K562 (cell line): Measurements from ENCODE around the gene HAX1. TPM values are rescaled to one million over a fixed set of nuclear protein-coding genes. Genes with fewer than 3 reads are reported as not detected.

ENCODE experiments used
- GMEB1 ChIP-seq: fragments of 250-450 bp; sonication (Bioruptor Pico); IDR thresholded peaks from 2 replicates; pipeline ENCODE4 v1.4.0; 2020; ENCODE audit warnings: mild to moderate bottlenecking
- MED1 ChIP-seq: sonication (generic); formaldehyde crosslinking; IDR thresholded peaks from 2 replicates; pipeline ENCODE4 v1.8.1; 2023; ENCODE audit warnings: missing genetic modification reagents, borderline replicate concordance
- MTA3 ChIP-seq: fragments of 450-650 bp; formaldehyde crosslinking; IDR thresholded peaks from 2 replicates; pipeline ENCODE4 v1.6.1; 2017; ENCODE audit warnings: mild to moderate bottlenecking, borderline replicate concordance
- MYNN ChIP-seq, 2 experiments: sonication (generic); formaldehyde crosslinking in 1 of 2; IDR thresholded peaks; 2 replicates each; pipeline versions ENCODE4 v1.5.0 to v1.6.1; 2016 to 2020; ENCODE audit warnings: antibody characterized with exemption in 1 of 2, missing genetic modification reagents in 1 of 2
- NCOR1 ChIP-seq: fragments of 450-650 bp; IDR thresholded peaks from 2 replicates; pipeline ENCODE4 v1.6.1; 2016; ENCODE audit warnings: mild to moderate bottlenecking, moderate library complexity
- NR2C1 ChIP-seq, 2 experiments: fragments of 450-650 bp; IDR thresholded peaks; 2 replicates each; pipeline ENCODE4 v1.6.1; 2017; ENCODE audit warnings: mild to moderate bottlenecking in 2 of 2, antibody characterized with exemption in 1 of 2, inconsistent platforms in 1 of 2, missing compliant biosample characterization in 1 of 2, missing genetic modification characterization in 1 of 2
- NR4A1 ChIP-seq, 2 experiments: fragments of 250-450 bp in 1 of 2; fragments of 450-650 bp in 1 of 2; sonication (Bioruptor Pico) in 1 of 2; IDR thresholded peaks; 2 replicates each; pipeline versions ENCODE4 v1.4.0 to v1.6.1; 2016 to 2020; ENCODE audit warnings: mild to moderate bottlenecking in 2 of 2, missing compliant biosample characterization in 1 of 2, missing genetic modification characterization in 1 of 2, moderate library complexity in 1 of 2
- NRF1 ChIP-seq, 2 experiments: fragments of 450-650 bp; IDR thresholded peaks in 1 of 2; conservative IDR thresholded peaks in 1 of 2; 2 replicates each; pipeline ENCODE4 v1.6.1; 2014; ENCODE audit warnings: mild to moderate bottlenecking in 2 of 2
- PHF20 ChIP-seq: fragments of 450-650 bp; IDR thresholded peaks from 2 replicates; pipeline ENCODE4 v1.6.1; 2018; ENCODE audit not compliant: partially characterized antibody
- POLR2G ChIP-seq: fragments of 200-400 bp; formaldehyde crosslinking; IDR thresholded peaks from 2 replicates; pipeline ENCODE4 v1.6.1; 2017; ENCODE audit warnings: low read depth, mild to moderate bottlenecking, antibody characterized with exemption, low read length, moderate library complexity
- SMC3 ChIP-seq: conservative IDR thresholded peaks from 2 replicates; pipeline ENCODE4 v1.6.1; 2011; ENCODE audit warnings: low read depth, low read length, improper control_type of control experiment; ENCODE audit not compliant: insufficient read depth
- SUPT5H ChIP-seq: fragments of 450-650 bp; IDR thresholded peaks from 2 replicates; pipeline ENCODE4 v1.6.1; 2016
- TRIM28 ChIP-seq: fragments of 450-650 bp; IDR thresholded peaks from 2 replicates; pipeline ENCODE4 v1.6.1; 2017
- ZBED1 ChIP-seq: IDR thresholded peaks from 2 replicates; pipeline ENCODE4 v1.6.1; 2014
- ZFP1 ChIP-seq: fragments of 450-650 bp; formaldehyde crosslinking; IDR thresholded peaks from 2 replicates; pipeline ENCODE4 v1.4.0; 2020; ENCODE audit warnings: mild to moderate bottlenecking, mixed read lengths
- ZNF384 ChIP-seq: IDR thresholded peaks from 2 replicates; pipeline ENCODE4 v1.6.1; 2012; ENCODE audit warnings: low read depth, low read length, improper control_type of control experiment
- ZNF551 ChIP-seq: fragments of 250-450 bp; sonication (Bioruptor Pico); IDR thresholded peaks from 2 replicates; pipeline ENCODE4 v1.5.0; 2021; ENCODE audit warnings: mild to moderate bottlenecking, moderate library complexity
- polyA plus RNA-seq, 8 experiments: library from polyadenylated mRNA; depleted of rRNA in 4 of 8; stranded (reverse) in 5 of 8; unstranded in 3 of 8; fragments of >200 nt; fragmentation: Nextera tagmentation in 2 of 8; fragmentation: Illumina TruSeq in 1 of 8; extraction: Ambion mirVana in 2 of 8; extraction: Trizol in 1 of 8; gene quantifications; 2 replicates each; pipeline versions ENCODE4 v1.2.1 to v1.2.3, GENCODE V29; 2011 to 2014; ENCODE audit warnings: inconsistent platforms in 1 of 8, missing spikeins in 1 of 8
- total RNA-seq, 7 experiments: library from RNA; depleted of rRNA in 6 of 7; stranded (reverse); fragments of >200 nt in 6 of 7; fragmentation: Illumina TruSeq in 2 of 7; extraction: Trizol in 2 of 7; gene quantifications; 2 replicates each; pipeline versions ENCODE4 v1.2.1 to v1.2.3, GENCODE V29; 2011 to 2021; ENCODE audit warnings: low replicate concordance in 1 of 7
- TF ChIP-seq, protein P1 (sequence below): sonication (generic); formaldehyde crosslinking; IDR thresholded peaks from 2 replicates; pipeline ENCODE4 v1.8.0; 2022; ENCODE audit warnings: mild to moderate bottlenecking, missing genetic modification reagents

HAX1 gene
- total and polyA plus RNA-seq, 9 of the 15 experiments (the other 6 are each of a cell fraction or from before 2014, with no cell fraction given) = 143 to 492 (median 234) TPM

DNA sequence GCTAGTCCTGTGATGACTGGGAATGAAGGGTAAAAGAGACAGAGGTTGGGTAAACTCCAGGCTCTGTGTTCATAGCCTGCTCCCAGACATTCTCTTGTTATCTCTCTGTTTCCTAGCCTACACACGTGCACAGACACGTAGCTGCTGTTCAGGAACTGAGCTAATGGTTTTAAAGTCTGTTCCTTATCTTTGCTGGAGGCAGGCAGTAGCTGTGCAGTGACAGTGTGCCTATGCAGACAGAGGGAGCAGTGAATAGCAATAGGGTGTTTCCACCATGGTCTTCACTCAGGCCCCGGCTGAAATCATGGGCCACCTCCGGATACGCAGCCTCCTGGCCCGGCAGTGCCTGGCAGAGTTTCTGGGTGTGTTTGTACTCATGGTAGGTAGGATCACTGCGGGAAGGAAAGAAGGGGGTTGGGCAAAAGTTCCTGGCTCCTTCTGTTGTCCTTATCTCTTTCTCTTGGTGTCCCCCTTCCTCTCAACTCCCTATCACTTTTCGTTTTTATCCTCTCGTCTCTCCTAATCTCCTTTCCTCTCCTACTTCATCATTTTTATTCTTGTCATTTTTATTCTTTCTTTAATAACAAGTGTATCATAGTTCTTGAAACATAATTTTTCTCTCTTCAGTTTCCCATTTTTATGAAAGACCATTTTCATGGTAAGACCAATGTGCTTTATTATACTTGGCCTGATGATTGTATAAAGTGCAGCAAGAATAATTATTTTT lies 48.6 kb downstream of the HAX1 start, which contains the start of gene AQP10 (continued):
- TF ChIP-seq TRIM28 (0 out of 2 replicates have a peak, but pooled peaks have one; percentile 36), SUPT5H (0 out of 2 replicates have a peak, but pooled peaks have one; percentile 41), ZNF384 (no peak), ZBED1 (no peak), NR2C1 (IDR thresholded peaks at IDR 0.05) (no peak), NR2C1 (tag; IDR thresholded peaks at IDR 0.05) (no peak), ZFP1 (CRISPR knock-in tag) (no peak), ZNF551 (CRISPR knock-in tag) (no peak), SMC3 (0 out of 2 replicates have a peak, but pooled peaks have one; percentile 12), PHF20 (peak; percentile 9), NRF1 (conservative IDR thresholded peaks at IDR 0.05 in 1 of 2, IDR thresholded peaks at IDR 0.05 in 1 of 2) (peak; percentile 53 to 64), NR4A1 (CRISPR knock-in tag; IDR thresholded peaks at IDR 0.05) (no peak), NR4A1 (tag; IDR thresholded peaks at IDR 0.05) (0 out of 2 replicates have a peak, but pooled peaks have one; percentile 53), POLR2G (peak; percentile 59), MTA3 (peak; percentile 86), NCOR1 (peak; percentile 90), GMEB1 (CRISPR knock-in tag) (no peak), MED1 (CRISPR knock-in tag) (no peak), MYNN (IDR thresholded peaks at IDR 0.05) (peak; percentile 81), MYNN (CRISPR knock-in tag; IDR thresholded peaks at IDR 0.05) (no peak)
- TF ChIP-seq, protein P1, sequence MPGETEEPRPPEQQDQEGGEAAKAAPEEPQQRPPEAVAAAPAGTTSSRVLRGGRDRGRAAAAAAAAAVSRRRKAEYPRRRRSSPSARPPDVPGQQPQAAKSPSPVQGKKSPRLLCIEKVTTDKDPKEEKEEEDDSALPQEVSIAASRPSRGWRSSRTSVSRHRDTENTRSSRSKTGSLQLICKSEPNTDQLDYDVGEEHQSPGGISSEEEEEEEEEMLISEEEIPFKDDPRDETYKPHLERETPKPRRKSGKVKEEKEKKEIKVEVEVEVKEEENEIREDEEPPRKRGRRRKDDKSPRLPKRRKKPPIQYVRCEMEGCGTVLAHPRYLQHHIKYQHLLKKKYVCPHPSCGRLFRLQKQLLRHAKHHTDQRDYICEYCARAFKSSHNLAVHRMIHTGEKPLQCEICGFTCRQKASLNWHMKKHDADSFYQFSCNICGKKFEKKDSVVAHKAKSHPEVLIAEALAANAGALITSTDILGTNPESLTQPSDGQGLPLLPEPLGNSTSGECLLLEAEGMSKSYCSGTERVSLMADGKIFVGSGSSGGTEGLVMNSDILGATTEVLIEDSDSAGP (CRISPR knock-in tag) = 0 out of 2 replicates have a peak, but pooled peaks have one; percentile 57
